Tibial artery (tissue), 4 donors: ENCODE data around the gene GRM7.
A peak's percentile ranks its signal among the peaks of the same experiment; 100 is the strongest.

ENCODE experiments used
- DNase-seq, 2 donors: peaks; one replicate each; pipeline ENCODE4 v3.0.0-alpha.2; 2019
- H3K27ac ChIP-seq, 2 donors: fragments of 200-600 bp; sonication (generic) in 1 of 2; 1 replicate in 1 of 2; 2 replicates in 1 of 2; pipeline ENCODE4 v1.5.1; 2018 to 2019; ENCODE audit warnings: mild to moderate bottlenecking in 1 of 2
- H3K27me3 ChIP-seq, 2 donors: fragments of 200-600 bp; sonication (generic) in 1 of 2; one replicate each; pipeline versions ENCODE4 v1.5.1 to v1.6.0; 2016 to 2019
- H3K36me3 ChIP-seq, 3 donors: fragments of 200-600 bp; sonication (generic) in 2 of 3; one replicate each; pipeline ENCODE4 v1.5.1; 2016 to 2019; ENCODE audit warnings: mild to moderate bottlenecking in 2 of 3
- H3K4me1 ChIP-seq, 4 donors: fragments of 200-600 bp; sonication (generic) in 2 of 4; 1 replicate in 3 of 4; 2 replicates in 1 of 4; pipeline ENCODE4 v1.5.1; 2016 to 2019
- H3K4me3 ChIP-seq, 2 donors: fragments of 200-600 bp; sonication (generic) in 1 of 2; 1 replicate in 1 of 2; 2 replicates in 1 of 2; pipeline ENCODE4 v1.5.1; 2018 to 2019; ENCODE audit warnings: mild to moderate bottlenecking in 2 of 2
- H3K9me3 ChIP-seq, 3 donors: fragments of 200-600 bp; sonication (generic) in 1 of 3; one replicate each; pipeline ENCODE4 v1.5.1; 2016 to 2019
- CTCF ChIP-seq, 2 experiments: fragments of 200-600 bp in 1 of 2; fragments of 450-650 bp in 1 of 2; IDR thresholded peaks; one replicate each; pipeline ENCODE4 v1.5.1; 2017 to 2019; ENCODE audit warnings: antibody characterized with exemption in 2 of 2, mild to moderate bottlenecking in 1 of 2, moderate library complexity in 1 of 2
- intact Hi-C: fragments of 100-400 bp; cut with DNase I; formaldehyde crosslinking; loops from one replicate; pipeline ENCODE4 v1.15.0; 2023; ENCODE audit warnings: low total_unique reads

GRM7 gene

GRCh38 chr3:6857510-6857909 lies 3.4 kb upstream of the GRM7 start:
- TF ChIP-seq CTCF (IDR thresholded peaks at IDR 0.05), result no peak
- no peaks in the 10 kb centered on the region for H3K9me3 ChIP-seq
- no peak overlapping the region for H3K4me3 ChIP-seq
- H3K36me3 ChIP-seq, result no peaks in the 10 kb centered on the region
- DNase-seq, result no peak
- no peak overlapping the region for H3K27ac ChIP-seq
- intact Hi-C loops, result no loop called here
- peaks cover 0 to 22% of the 10 kb centered on the region in 2 donors for H3K27me3 ChIP-seq
- H3K4me1 ChIP-seq, result peaks cover 0 to 22% (median 18%) of the 10 kb centered on the region in 4 donors

GRCh38 chr3:6860149-6860953 lies 564 bp upstream of the GRM7 start:
- Histone ChIP-seq H3K4me1 (peaks cover 0 to 25% (median 19%) of the 10 kb centered on the region in 4 donors), H3K9me3 (no peaks in the 10 kb centered on the region), H3K27ac (no peak overlapping the region), H3K4me3 (peak overlapping the region; percentile 39 to 48), H3K36me3 (no peaks in the 10 kb centered on the region), H3K27me3 (peaks cover 0 to 39% of the 10 kb centered on the region in 2 donors)
- DNase-seq, result no peak
- no peak for TF ChIP-seq CTCF (IDR thresholded peaks at IDR 0.05)
- intact Hi-C loops, result no loop called here

- Histone ChIP-seq H3K27me3 (peaks cover 0 to 40% of the 10 kb centered on the region in 2 donors), H3K4me3 (peak overlapping the region; percentile 39 to 48), H3K27ac (no peak overlapping the region), H3K4me1 (peaks cover 0 to 25% (median 19%) of the 10 kb centered on the region in 4 donors), H3K9me3 (no peaks in the 10 kb centered on the region), H3K36me3 (no peaks in the 10 kb centered on the region)
- intact Hi-C loops, result no loop called here
- no peak for TF ChIP-seq CTCF (IDR thresholded peaks at IDR 0.05)
- DNase-seq, result no peak
These were observed 698 bp downstream of the GRM7 start for GRCh38 chr3:6861625-6862000.

GRCh38 chr3:6862041-6862879 lies 1.3 kb downstream of the GRM7 start:
- Histone ChIP-seq H3K27ac (no peak overlapping the region), H3K36me3 (no peaks in the 10 kb centered on the region), H3K27me3 (peaks cover 0 to 43% of the 10 kb centered on the region in 2 donors), H3K4me3 (peak overlapping the region; percentile 39 to 48), H3K9me3 (no peaks in the 10 kb centered on the region), H3K4me1 (peaks cover 0 to 25% (median 19%) of the 10 kb centered on the region in 4 donors)
- no peak for DNase-seq
- TF ChIP-seq CTCF (IDR thresholded peaks at IDR 0.05), result no peak
- intact Hi-C loops, result no loop called here

GRCh38 chr3:6862880-6863195 lies 1.9 kb downstream of the GRM7 start:
- no peak for DNase-seq
- Histone ChIP-seq H3K36me3 (no peaks in the 10 kb centered on the region), H3K9me3 (no peaks in the 10 kb centered on the region), H3K4me3 (peak overlapping the region in 1 of 2 donors; percentile 48), H3K4me1 (peaks cover 0 to 25% (median 19%) of the 10 kb centered on the region in 4 donors), H3K27ac (no peak overlapping the region), H3K27me3 (peaks cover 0 to 43% of the 10 kb centered on the region in 2 donors)
- intact Hi-C loops, result no loop called here
- TF ChIP-seq CTCF (IDR thresholded peaks at IDR 0.05), result no peak
